DMS153 treated with DMSO at 0.1 percent for 48 hours (cell line): ENCODE results near the gene PHF5A.
A peak's percentile ranks its signal among the peaks of the same experiment; 100 is the strongest.

Experiments used
- DNase-seq: peaks from one replicate; lab custom pipeline; 2025; ENCODE audit not compliant: unreplicated experiment; lab: John Stamatoyannopoulos, UW

Gene PHF5A

GRCh38 chr22:41468381-41469217 lies at the start of gene PHF5A, which contains the start of gene ACO2:
PHF5A (minus strand) TSS chr22:41468692; CDS start chr22:41468653, 39 bp downstream.
ACO2 (plus strand) TSS chr22:41469117; CDS start chr22:41469147, 30 bp downstream.
- peak; percentile 99 for DNase-seq

- DNase-seq: no peak
Measured at GRCh38 chr22:41518048-41518347, 49.5 kb upstream of the PHF5A start.

GRCh38 chr22:41517172-41518047 lies 48.9 kb upstream of the PHF5A start:
- DNase-seq: peak; percentile 55

GRCh38 chr22:41516462-41516861 lies 48.0 kb upstream of the PHF5A start:
- DNase-seq: no peak

GRCh38 chr22:41513391-41513790 lies 44.9 kb upstream of the PHF5A start:
- no peak for DNase-seq

- DNase-seq: no peak
Measured at GRCh38 chr22:41512421-41513194, 44.1 kb upstream of the PHF5A start.

- no peak for DNase-seq
Measured at GRCh38 chr22:41511521-41511968, 43.1 kb upstream of the PHF5A start.

GRCh38 chr22:41508770-41509170 lies 40.3 kb upstream of the PHF5A start:
- no peak for DNase-seq

GRCh38 chr22:41507330-41508063 lies 39.0 kb upstream of the PHF5A start:
- DNase-seq: no peak

GRCh38 chr22:41505511-41506220 lies 37.2 kb upstream of the PHF5A start:
- DNase-seq: no peak

GRCh38 chr22:41504816-41505215 lies 36.3 kb upstream of the PHF5A start:
- no peak for DNase-seq

- no peak for DNase-seq
Measured at GRCh38 chr22:41504397-41504796, 35.9 kb upstream of the PHF5A start.

GRCh38 chr22:41501209-41501608 lies 32.7 kb upstream of the PHF5A start:
- no peak for DNase-seq

- no peak for DNase-seq
Measured at GRCh38 chr22:41500303-41500702, 31.8 kb upstream of the PHF5A start.

- no peak for DNase-seq
Measured at GRCh38 chr22:41499624-41500280, 31.3 kb upstream of the PHF5A start.

GRCh38 chr22:41498303-41498835 lies 29.9 kb upstream of the PHF5A start:
- DNase-seq: no peak

- DNase-seq: no peak
Measured at GRCh38 chr22:41491374-41492100, 23.0 kb upstream of the PHF5A start.

GRCh38 chr22:41488596-41489385 lies 20.3 kb upstream of the PHF5A start:
- no peak for DNase-seq
